Heart left ventricle (tissue), 13 donors: ENCODE results near the gene TPST1.

ENCODE experiments used
- CTCF ChIP-seq, 12 donors: fragments of 200-600 bp; sonication (generic) in 4 of 12; IDR thresholded peaks; one replicate each; pipeline versions ENCODE4 v1.5.0 to v1.8.0; 2018 to 2022; ENCODE audit warnings: antibody characterized with exemption in 12 of 12, mild to moderate bottlenecking in 5 of 12
- POLR2A ChIP-seq, 2 donors: fragments of 450-650 bp; IDR thresholded peaks; one replicate each; pipeline ENCODE4 v1.6.1; 2017; ENCODE audit warnings: antibody characterized with exemption in 2 of 2, mild to moderate bottlenecking in 2 of 2, moderate library complexity in 2 of 2
- donor health status: ischemic (EF 13 %, LVEDD 7.1; RV severe dilation, severe dysfunction).
- donor health status: DM: no; HTN: yes; CAD: no.
- donor health status: DM: no; HTN: no; CAD: no.
- donor health status: ischemic (EF 25% LVEDD 6.9; RV normal size, moderate dysfunction).
- donor health status: ischemic (EF 25% LVEDD 5.7; RV mildly dilated, moderate dysfunction).
- donor health status: ischemic (EF 35%, LVEDD 5.7; RV mildly dilated, moderate dysfunction).
- donor health status: nonischemic (EF 11% LVEDD 7.7; RV severe dilation, severe dysfunction).
- donor health status: DM: yes; HTN: yes; CAD: no.
- donor health status: PGD.
- donor health status: ischemic (EF 29% LVEDD 5.4; RV normal size, mild dysfunction).
- donor health status: nonischemic (EF 23%, LVEDD 6.1; RV moderate dilation, normal function).

GRCh38 chr7:66357087-66357486, 152.0 kb downstream of the TPST1 start:
- TF ChIP-seq CTCF (IDR thresholded peaks at IDR 0.05) = no peak
- TF ChIP-seq POLR2A (IDR thresholded peaks at IDR 0.05) = no peak
